Fibroblast of skin of abdomen (primary cell): ENCODE measurements around the gene CCSER1.
"Not testable (repeated sequence)": the region's sequence is repeated elsewhere in the genome, so short reads cannot be mapped to it uniquely, and the experiment has no call there.

ENCODE experiments used
- DNase-seq: peaks from one replicate; pipeline ENCODE4 v3.0.0-alpha.2; 2013

Gene CCSER1

DNA sequence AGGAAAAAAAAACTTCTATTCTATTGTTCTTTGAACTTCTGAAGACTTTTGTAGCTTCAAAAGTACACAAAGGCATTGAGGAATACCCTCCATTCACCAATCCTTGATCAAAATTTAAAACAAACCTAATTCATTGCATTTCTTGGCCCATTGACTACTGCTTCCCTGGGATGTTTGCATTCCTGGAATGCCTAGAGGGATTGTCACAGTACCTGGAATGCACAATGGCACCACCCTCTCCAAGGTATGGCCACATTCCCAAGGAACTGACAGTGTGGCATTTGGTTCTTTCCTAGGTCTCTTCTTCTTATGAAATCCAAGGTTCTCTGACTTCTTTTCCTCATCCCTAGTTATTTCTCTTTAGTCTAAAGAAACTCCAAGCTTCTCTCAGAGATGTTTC is 600.7 kb downstream of the CCSER1 start:
- DNase-seq: peak; percentile 1

DNA sequence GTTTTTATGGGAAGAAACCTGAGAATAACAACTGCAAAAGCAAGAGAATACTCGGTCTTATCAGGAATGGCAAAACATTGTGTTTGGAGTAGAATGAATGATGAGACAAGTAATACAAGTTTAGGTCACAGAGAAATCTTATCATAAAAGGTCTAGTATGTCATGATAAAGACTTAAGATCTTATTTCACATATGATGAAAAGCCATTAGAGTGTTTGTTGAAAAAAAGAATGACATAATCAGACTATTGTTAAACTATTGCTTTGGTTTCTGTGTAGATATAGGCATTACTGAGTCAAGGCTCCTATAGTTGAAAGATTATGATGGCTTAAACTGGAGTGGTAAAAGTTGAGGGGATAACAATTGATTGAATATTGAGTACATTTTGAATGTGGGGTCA is 603.6 kb downstream of the CCSER1 start:
- DNase-seq: no peak

DNA sequence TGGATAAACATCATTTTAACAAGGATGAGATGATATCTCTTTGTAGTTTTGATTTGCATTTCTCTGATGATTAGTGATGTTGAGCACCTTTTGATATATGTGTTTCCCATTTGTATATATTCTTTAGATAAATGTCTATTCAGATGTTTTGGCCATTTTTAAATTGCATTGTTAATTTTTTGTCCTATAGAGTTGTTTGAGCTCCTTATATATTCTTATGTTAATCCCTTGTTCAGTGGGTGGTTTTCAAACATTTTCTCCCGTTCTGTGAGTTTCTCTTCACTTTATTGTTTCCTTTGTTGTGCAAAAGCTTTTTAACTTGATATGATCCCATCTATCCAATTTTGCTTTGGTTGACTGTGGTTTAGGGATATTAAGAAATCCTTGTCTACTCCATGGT is 606.0 kb downstream of the CCSER1 start:
- no peak for DNase-seq

DNA sequence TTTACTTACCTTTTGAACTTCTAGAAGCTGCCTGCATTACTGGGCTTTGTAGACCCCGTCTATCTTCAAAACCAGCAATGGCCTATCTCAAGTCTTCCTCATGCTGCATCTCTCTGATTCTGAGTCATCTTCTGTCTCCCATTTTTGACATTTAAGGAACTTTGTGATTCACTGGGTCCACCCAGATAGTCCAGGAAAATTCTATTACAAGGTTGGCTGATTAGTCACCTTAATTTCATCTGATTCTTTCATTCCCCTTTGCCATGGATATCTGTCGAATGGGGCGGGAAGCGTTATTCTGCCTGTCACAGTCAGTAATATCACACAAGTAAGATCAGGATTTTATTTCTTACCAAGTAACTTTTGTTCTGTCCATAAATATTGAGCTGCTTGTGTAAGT is 618.0 kb downstream of the CCSER1 start:
- no peak for DNase-seq

DNA sequence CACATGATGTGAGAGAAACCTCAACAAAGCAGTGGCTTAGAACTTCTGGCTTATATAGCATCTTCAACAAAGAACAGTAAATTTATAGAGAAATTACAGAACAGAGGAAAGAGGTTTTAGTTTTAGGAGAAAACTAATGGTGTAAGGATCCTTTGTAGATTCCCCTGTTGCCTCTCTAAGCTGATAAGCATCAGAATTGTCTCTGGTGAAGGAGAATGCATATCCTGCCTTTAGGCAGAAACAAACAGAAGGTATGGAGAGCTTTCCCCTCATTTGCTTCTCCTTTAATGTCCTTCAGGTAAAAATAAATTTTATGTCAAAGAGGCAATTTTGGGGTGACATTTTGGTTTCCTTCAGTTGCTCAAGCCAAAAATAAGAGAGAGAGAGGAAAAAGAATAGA is 625.9 kb downstream of the CCSER1 start:
- DNase-seq: no peak

DNA sequence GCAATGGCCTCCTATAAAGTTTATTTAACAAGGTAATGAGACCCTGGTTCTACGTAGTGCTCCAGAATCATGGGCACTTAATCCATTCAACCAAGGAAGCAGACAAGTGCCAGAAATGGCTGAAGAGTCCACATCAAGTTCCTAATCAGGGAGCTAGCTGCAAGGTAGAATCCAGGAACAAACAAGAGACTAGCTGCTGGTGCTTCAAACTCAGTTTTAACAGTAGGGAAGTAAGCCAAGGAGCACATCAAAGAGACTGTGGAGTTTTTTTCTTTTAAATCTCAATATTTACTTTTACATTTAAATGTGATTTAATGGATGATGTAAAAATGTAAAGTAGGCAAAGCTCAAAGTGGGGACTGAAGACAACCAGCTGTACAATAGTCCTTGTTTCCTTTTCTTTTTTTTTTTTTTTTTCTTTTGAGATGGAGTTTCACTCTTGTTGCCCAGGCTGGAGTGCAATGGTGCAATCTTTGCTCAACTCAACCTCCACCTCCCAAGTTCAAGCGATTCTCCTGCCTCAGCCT is 630.4 kb downstream of the CCSER1 start:
- DNase-seq: no peak

DNA sequence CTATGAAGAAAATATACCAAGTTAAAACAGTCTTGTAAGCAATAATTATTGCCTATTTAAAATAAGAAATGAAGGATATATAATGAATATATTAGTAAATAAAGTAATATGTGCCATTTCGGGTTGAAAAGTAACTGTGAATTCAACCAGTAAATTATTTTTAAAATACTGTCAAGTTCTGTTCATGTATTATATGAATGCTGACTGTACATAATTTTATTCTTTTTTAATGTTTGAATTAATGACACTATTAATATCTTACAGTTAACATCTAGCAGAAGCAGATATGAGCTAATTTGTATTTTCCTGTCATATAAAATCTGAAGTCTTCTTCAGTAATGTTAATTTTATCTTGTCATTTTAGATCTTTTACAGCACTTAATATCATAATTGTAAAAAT is 632.9 kb downstream of the CCSER1 start:
- DNase-seq: no peak

DNA sequence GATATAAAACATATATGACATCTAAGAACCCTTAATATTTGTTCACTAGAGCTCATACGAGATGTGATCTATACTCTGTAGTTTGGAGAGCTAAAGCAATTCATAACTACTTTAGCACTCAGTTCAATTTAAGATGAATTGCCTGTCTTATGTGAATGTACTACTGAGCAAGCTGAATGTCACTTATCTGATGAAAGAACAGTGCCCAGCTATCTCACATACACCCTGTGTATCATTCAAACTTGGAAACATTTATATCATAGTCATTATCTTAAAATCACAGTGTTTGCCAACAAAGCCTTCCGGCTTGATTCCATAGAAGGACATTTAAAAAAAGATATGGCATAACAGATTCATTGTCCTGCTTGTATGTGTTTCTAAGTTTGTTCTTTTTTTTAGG is 639.6 kb downstream of the CCSER1 start:
- DNase-seq: no peak

DNA sequence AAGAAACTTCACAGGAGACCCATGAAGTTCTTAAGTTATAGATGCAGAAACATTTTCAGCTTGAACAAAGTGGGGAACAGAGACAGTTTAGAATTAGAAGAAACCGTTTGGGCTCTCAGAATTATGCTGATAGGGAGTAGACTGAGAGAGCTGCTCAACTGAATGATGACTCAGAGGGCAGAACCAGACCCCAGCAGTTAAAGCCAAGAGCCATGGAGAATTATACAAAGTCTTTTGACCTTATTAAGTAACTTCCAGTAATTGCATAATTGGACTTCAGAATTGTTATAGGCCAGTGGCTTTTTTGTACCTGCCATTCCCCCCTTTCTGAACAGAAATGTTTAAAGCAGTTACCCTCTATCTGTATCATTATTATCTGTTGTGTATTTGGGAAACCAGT is 642.1 kb downstream of the CCSER1 start:
- no peak for DNase-seq

DNA sequence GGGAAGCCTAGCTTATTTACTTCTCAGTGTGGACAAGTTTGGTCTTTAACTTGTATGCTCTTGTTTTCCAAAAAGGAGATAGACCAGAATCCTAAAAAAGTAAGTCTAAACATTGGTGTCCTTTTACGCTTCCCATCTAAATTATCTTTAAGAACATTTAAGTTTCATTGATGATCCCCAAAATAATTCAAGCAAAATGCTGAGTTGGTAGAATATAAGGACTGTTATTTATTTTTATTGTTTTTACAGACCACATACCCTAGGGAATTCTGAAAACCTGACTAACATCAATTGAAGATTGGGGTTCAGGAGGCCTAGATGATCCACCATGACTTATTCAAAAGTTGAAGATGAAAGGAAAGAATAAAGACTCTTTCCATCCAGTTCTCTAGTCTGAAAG is 653.0 kb downstream of the CCSER1 start:
- DNase-seq: no peak

DNA sequence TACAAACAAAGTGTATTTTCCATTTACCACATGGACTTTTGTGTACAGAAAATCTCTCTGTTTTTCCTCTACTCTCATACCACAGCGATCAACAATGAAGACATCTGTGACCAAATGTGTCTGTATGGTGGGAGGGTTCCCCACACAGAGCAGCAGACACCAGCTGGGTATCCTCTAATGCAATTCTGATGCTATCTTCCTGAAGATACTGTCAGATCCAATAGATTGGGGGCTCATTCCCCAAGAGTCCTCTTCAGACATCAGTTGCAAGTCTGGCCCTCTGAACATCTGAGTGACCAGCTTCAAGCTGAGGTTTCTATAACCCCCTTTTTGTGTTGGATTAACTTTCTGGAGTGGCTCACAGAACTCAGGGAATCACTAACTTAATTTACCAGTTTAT is 659.4 kb downstream of the CCSER1 start:
- DNase-seq: no peak

DNA sequence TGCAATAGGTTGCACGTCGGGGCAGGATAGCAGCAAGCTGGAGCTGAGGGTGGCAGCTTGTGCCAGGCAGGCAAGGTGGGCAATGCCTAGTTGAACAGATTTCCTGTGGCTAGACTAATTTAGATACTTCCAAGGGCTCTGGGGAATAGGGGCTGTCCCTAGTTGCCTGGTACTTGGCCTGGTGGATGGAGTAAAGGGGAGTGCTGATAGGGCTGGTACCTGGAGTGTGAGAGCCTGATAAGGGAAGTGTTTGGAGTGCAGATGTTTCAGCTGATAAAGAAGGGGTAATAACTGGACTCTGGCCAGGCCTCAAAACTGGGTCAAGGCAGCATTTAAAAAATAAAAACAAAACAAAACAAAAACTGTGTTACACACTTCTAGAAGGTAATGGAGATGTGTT is 665.5 kb downstream of the CCSER1 start:
- no peak for DNase-seq

DNA sequence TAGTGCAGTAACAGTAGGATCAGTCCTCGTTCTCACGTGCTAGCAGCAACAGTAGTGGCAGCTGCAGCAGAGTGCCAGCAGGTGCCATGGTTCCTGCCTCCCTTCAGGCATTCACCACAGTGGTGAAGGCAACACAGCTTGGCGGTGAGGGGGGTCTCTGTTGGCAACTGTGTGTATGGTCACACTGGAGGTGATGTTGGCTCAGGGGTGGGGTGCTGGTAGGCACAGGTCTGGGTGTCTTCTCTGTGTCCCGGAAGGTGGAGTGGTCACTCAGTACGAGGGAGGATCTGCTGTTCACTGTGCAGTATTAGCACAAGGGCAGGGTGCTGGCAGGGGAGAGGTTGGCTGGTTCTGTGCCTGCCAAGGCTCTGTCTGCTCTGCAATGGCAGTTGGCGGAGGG is 671.8 kb downstream of the CCSER1 start:
- DNase-seq: no peak

DNA sequence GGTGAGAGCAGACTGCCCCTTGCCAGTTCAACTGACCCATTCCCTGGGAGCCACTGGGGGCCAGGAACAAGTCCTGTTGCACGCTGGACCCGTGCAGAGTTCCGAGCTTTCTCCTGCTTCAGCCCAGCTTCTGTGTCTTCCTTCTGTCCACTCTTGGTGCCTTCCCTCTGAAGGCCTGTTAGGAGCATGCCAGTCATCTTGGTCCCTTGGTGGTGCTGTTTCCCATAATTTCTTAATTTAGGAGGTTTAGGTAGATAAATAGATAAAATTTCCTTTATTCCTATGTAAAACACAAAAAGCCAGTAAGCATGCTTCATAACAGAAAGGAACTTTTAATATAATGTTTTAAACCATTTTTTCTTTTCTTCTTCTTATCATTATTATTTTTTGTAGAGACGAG is 672.7 kb downstream of the CCSER1 start:
- no peak for DNase-seq

DNA sequence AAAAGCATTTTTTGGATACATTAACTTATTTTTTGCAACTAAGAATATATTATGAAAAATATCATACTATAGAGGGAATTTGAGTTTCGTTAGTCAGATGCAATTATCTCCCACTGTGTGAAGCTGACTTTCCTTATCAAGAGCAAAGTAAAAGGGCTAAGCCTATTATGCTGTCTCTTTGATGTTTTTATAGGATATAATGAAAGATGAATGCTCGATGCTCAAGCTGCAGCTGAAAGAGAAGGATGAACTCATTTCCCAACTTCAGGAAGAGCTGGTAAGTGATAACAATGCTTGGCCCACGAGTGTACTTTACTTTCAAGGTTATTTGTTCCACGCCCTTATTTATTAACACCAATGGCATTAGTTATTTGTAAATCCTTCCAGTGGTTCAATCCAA is 688.4 kb downstream of the CCSER1 start:
- DNase-seq: no peak

DNA sequence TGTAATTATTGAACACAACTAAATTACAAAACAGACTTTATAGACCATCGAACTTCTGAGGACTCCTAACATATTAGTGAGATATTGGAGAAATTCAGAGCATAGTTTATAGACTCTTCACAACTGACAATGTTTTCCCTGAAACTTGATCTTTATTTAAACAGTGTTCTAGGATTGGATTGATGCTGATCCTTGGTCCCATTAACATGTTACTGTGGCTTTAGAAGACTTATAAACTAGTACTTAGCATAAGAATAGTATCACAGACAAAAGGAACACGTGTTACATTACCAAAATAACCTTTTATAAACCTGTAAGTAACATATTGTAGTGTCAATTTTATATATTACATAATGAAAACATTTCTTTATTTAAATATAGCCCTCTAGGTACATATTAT is 689.6 kb downstream of the CCSER1 start:
- DNase-seq: no peak

DNA sequence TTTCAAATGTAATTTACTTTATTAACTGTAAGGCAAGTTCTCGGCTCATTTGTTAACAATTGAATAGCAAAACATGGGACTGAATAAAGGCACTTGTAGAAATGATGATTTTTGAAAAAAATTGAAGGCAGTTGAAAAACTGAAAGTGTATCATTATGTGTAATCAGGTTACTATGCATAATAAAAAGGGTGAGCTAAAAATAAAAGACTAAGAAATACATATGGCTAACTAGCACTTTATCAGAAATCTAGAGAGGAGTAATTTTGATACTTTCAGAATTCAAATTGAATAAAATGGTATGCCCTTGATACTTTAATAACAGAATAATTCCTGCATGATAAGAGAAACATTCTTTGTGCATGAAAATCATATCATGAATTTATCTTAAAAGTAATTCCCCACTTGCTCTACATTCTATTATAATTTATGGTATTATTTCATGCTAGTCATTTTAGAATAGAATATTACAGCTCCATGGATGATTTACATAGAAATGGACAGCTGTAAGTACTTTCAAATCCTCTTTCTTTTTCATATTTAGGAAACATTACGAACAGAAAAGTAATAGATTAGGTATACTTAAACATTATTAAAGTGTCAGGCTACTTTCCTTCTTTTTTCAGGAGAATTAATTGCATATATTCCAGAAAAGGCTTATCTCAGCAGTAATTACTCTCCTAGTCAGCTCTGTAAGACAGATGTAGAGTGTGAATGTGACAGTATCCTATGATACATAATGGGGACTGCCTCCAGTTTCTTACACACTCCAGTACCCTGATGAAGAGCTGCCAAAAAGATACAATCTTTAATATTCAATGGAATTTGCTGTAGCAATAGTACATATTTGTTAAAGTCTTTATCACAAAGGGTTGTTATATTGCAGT is 697.3 kb downstream of the CCSER1 start:
- DNase-seq: no peak

DNA sequence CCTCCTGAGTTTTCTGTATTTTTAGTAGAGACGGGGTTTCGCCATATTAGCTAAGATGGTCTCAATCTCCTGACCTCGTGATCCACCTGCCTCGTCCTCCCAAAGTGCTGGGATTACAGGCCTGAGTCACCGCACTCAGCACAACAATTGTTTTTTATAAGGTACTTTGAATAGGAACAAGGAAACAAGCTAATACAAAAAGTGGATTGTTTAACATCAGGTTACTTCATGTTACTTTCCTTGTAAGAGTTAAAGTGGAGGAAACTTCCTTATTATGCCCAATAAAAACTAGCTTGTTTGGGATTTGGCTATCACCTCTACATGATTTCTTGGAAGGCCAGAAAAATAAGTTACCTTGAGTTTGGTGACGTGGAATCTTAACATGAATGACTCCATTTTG is 698.7 kb downstream of the CCSER1 start:
- no peak for DNase-seq

DNA sequence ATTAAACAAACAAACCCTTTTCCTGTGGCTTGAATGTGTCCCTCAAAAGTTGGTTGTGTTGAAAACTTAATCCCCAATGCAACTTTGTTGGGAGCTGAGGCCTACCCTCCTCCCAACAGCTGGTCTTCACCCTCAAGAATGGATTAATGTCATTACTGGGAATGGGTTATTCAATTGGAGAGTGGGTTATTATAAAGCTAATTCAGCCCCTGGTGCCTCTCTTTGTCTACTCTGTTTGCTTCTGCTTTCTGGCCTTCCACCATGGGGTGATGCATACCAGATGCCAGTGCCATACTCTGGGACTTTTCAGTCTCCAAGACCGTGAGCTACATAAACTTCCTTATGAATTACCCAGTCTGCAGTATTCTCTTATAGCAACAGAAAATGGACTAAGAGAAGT is 706.5 kb downstream of the CCSER1 start:
- DNase-seq: no peak

DNA sequence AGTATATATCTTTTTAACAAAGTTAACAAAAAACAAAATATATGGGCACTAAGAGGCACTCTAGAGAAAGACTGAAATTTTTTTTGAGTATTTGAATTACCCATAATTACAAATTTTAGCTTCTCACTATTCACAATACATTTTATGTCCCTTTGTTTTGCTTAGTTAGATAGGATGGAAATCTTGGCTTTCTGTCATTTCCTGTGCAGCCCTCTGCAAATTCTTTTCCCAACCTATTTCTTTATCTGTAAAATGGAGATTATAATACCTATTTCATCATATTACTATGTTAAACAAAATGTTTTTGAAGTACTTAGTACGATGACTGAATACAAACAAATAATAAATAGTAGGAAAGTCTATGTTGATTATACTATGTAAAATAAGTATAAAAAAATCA is 710.0 kb downstream of the CCSER1 start:
- no peak for DNase-seq

DNA sequence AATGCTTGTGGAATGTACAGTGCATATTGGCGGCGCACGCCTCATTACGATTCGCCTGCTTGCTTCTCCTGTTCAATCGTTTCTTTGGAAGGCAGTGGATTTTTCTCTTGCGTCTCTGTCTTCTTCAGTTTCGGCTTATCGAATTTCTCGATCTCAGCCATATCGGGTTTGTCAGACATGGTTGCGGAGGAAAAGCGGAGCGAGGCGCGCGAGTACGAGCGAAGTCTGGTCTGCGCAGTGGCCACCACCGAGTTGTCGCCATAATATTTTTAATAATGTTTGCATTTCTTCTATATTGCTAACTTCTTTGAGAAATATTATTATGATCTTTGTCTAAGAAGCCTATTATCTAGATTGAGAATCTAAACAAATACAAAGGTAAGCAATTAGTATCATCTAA is 711.7 kb downstream of the CCSER1 start:
- DNase-seq: not testable (repeated sequence)

DNA sequence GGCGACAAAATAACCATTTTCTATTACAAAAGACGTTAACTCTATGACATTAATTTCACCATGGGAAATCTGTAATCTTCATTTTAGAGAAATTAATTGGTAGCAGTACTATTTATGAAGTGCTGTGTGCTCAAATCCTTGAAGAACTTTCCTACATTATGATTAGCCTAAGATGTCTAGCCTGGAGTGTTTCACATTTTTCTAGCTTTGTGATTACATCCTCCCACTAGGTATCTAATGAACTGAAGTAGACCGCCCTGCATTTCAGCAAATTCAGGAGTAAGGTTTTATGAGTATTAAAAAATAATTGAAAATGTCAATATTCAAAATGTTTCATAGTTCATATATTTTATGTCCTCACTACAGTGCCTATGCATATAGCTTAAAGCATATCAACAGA is 713.1 kb downstream of the CCSER1 start:
- DNase-seq: no peak

DNA sequence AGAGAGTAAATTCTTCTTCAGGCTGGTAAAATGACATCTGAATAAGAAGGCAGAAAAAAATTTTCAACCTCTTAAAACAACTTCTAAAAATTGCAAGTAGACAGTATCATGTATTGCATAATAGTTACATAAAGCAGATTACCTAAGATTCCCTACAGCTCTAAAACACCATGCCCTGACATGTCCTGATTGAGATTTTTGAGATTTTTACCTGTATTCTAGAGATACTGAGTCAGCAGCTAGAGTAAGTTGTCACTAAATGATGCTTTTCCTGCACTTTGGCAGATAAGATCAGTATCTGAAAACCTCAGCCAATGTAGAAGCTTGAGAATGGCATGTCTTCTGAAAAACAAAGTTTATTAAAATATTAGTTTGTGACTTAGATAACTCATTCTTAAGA is 713.6 kb downstream of the CCSER1 start:
- DNase-seq: no peak

DNA sequence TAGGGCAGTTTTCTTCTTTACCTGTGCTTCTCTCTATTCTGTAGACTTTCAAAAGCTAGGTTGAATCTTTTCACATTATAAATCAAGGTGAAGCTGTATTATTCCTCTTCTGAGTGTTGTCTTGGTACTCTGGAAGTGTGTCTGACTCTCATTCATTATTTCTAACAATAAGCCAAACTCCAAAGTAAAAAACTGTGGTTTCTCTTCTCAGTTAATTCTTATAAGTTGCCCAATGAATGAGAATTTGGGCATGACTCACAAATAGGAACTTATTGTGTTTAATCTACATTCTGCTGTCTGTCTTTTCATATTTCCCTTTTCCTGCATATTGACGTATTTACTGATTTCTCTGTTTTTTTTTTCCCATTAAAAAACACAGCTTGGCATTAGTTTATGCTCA is 714.5 kb downstream of the CCSER1 start:
- peak; percentile 27 for DNase-seq

DNA sequence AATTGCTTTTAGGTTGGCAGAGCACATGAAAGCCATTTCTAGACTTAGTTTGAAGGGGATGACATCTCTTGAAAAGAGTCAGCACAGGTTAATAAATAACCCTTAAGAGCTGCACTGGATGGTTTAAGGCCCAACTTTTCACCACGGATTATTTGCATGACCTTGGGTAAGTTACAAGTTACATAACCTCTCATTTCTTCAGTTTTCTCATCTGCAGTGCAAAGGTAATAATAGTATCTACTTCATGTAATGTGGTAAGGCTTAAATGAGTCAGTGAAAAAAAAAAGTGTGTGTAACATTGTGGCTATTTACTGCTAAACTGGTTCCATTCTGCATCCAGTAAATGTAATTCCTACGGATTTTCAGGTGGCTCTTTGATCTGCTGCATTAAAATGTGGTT is 715.8 kb downstream of the CCSER1 start:
- DNase-seq: no peak
